GM12875 (cell line): ENCODE measurements around the gene HMGCS1.

ENCODE experiments used
- H3K4me3 ChIP-seq: one replicate; pipeline ENCODE4 v1.5.1; 2011; ENCODE audit warnings: low read depth, low read length, control low read depth
- TF ChIP-seq, protein P1 (sequence below): IDR thresholded peaks from 2 replicates; pipeline ENCODE4 v1.5.1; 2011; ENCODE audit warnings: low read depth, mild to moderate bottlenecking, control low read depth, inconsistent platforms, low read length, moderate library complexity, borderline replicate concordance; ENCODE audit not compliant: insufficient read depth

Gene HMGCS1

GRCh38 chr5:43352915-43353314 lies 39.7 kb upstream of the HMGCS1 start:
- no peak overlapping the region for H3K4me3 ChIP-seq
- TF ChIP-seq, protein P1, sequence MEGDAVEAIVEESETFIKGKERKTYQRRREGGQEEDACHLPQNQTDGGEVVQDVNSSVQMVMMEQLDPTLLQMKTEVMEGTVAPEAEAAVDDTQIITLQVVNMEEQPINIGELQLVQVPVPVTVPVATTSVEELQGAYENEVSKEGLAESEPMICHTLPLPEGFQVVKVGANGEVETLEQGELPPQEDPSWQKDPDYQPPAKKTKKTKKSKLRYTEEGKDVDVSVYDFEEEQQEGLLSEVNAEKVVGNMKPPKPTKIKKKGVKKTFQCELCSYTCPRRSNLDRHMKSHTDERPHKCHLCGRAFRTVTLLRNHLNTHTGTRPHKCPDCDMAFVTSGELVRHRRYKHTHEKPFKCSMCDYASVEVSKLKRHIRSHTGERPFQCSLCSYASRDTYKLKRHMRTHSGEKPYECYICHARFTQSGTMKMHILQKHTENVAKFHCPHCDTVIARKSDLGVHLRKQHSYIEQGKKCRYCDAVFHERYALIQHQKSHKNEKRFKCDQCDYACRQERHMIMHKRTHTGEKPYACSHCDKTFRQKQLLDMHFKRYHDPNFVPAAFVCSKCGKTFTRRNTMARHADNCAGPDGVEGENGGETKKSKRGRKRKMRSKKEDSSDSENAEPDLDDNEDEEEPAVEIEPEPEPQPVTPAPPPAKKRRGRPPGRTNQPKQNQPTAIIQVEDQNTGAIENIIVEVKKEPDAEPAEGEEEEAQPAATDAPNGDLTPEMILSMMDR: no peak

GRCh38 chr5:43352131-43352530 lies 38.9 kb upstream of the HMGCS1 start:
- H3K4me3 ChIP-seq: no peak overlapping the region
- TF ChIP-seq, protein P1: no peak

- TF ChIP-seq, protein P1: no peak
- H3K4me3 ChIP-seq: no peak overlapping the region
These were observed 35.7 kb upstream of the HMGCS1 start for GRCh38 chr5:43348861-43349363.

GRCh38 chr5:43348207-43348606 lies 35.0 kb upstream of the HMGCS1 start:
- TF ChIP-seq, protein P1: no peak
- no peak overlapping the region for H3K4me3 ChIP-seq

DNA sequence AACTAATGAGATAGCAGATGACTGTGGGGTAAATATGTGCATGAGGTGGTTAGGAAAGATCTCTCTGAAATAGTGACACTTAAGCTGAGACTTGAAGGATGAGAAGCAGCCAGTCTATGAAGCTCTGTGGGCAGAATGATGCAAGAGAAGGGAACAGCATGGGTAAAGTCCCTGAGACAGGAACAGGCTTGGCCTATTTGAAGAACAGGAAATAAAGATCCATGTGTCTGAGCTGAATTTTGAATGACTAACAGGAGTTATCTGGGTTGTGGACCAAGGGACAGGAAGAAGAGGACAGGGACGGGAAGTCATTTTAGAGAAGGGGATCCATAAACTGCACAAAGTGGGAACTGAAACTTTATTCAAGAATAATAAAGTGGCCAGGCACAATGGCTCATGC lies 25.6 kb upstream of the HMGCS1 start:
- no peak overlapping the region for H3K4me3 ChIP-seq
- TF ChIP-seq, protein P1: no peak

DNA sequence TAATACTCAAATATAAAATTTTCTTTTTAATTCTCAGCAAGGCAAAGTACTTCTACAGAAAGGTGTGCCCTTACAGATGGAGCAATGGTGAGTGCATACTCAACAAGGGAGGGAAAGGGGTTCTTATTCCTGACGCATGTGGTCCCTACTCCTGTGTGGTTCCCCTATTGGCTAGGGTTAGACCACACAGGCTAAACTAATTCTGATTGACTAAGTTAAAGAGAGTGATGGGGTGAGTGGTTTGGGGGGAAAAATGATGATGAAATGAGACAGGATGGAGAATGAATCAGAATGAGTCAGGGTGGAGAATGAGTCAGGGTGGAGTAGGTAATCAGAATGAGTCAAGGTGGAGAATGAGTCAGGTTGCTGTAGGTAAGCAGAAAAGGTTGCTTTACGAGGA lies 22.9 kb upstream of the HMGCS1 start:
- TF ChIP-seq, protein P1: no peak
- H3K4me3 ChIP-seq: no peak overlapping the region

GRCh38 chr5:43335681-43336080 lies 22.5 kb upstream of the HMGCS1 start:
- no peak overlapping the region for H3K4me3 ChIP-seq
- TF ChIP-seq, protein P1: no peak
